ENCODE measurements around the gene PITHD1.

DNA sequence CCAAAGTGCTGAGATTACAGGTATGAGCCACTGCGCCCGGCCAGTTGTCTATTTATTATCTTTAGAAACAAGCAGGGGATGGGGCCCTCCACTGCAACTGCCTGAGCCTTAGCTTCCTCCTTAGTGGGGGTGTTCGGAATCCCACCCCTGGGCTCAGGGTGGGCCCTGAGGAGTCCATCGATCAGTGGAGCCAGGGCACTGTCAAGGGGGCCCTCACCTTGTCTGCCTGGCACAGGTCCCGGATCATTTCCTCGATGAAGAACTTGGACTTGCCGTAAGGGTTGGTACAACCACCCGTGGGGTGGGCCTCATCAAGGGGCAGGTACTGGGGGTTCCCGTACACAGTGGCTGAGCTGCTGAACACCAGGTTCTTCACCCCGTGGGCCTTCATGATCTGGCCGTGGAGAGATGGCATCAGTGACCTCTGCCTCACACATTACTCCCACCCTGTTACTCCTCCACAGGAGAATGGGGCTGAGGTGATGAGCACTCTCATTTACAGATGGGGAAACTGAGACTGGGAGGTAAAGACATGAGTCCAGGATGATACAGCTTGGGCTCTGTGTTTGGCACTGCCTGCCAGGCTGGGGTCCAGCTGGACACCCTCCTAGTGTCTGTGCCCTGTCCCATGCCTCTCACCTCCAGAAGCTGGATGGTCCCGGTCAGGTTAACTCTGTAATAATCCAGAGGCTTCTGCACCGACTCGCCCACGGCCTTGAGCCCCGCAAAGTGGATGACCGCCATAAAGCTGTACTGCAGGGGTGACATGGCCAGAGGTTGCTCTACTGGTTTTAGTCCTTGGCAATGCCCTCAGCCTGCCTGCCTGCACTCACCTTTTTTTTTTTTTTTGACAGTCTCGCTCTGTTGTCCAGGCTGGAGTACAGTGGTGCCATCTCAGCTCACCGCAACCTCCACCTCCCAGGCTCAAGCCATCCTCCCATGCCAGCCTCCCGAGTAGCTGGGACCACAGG is 19.5 kb downstream of the PITHD1 start:
- no peak for TF ChIP-seq EZH2 (IDR thresholded peaks at IDR 0.05; ENCODE audit: borderline replicate concordance, low read length)
- TF ChIP-seq, protein P1, sequence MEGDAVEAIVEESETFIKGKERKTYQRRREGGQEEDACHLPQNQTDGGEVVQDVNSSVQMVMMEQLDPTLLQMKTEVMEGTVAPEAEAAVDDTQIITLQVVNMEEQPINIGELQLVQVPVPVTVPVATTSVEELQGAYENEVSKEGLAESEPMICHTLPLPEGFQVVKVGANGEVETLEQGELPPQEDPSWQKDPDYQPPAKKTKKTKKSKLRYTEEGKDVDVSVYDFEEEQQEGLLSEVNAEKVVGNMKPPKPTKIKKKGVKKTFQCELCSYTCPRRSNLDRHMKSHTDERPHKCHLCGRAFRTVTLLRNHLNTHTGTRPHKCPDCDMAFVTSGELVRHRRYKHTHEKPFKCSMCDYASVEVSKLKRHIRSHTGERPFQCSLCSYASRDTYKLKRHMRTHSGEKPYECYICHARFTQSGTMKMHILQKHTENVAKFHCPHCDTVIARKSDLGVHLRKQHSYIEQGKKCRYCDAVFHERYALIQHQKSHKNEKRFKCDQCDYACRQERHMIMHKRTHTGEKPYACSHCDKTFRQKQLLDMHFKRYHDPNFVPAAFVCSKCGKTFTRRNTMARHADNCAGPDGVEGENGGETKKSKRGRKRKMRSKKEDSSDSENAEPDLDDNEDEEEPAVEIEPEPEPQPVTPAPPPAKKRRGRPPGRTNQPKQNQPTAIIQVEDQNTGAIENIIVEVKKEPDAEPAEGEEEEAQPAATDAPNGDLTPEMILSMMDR (conservative IDR thresholded peaks at IDR 0.05 in 1 of 2, IDR thresholded peaks at IDR 0.05 in 1 of 2; ENCODE audit: extremely low read depth in 1 of 2, insufficient read depth in 1 of 2, low read depth in 1 of 2, low read length in 2 of 2): no peak

Measured in mammary epithelial cell (primary cell).